ENCODE data around the gene NDP.
"Not testable (repeated sequence)": the region's sequence is repeated elsewhere in the genome, so short reads cannot be mapped to it uniquely, and the experiment has no call there.

The NDP gene

GRCh38 chrX:43969504-43970501 lies 3.4 kb downstream of the NDP start:
- no peak for DNase-seq

DNA sequence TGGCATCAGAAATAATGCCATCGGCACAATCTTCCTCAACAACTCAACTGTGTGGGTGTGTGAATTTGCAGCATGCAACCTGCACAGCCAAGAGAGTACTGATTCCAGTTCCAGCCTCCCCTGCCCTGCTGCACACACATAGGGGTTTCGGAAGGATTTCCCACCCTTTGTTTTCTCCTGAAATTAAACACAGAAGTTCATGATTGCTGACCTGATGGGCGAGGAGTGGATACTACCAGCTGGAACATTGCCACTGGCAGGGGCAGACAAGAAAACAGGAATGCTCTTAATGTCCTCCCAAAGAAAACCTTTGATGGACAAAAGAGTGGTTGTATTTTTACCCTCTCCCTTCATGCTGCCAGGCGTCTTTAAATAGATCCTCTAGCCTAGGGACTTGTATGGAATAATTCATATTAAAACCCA lies 4.8 kb downstream of the NDP start:
- DNase-seq: no peak

- no peak for DNase-seq
Measured at GRCh38 chrX:43964936-43965335, 8.3 kb downstream of the NDP start.

GRCh38 chrX:43963726-43964125 lies 9.5 kb downstream of the NDP start:
- DNase-seq: no peak

- no peak for DNase-seq
Measured at GRCh38 chrX:43962636-43963035, 10.6 kb downstream of the NDP start.

GRCh38 chrX:43961699-43962098 lies 11.5 kb downstream of the NDP start:
- DNase-seq: no peak

GRCh38 chrX:43958529-43958928 lies 14.7 kb downstream of the NDP start:
- no peak for DNase-seq

DNA sequence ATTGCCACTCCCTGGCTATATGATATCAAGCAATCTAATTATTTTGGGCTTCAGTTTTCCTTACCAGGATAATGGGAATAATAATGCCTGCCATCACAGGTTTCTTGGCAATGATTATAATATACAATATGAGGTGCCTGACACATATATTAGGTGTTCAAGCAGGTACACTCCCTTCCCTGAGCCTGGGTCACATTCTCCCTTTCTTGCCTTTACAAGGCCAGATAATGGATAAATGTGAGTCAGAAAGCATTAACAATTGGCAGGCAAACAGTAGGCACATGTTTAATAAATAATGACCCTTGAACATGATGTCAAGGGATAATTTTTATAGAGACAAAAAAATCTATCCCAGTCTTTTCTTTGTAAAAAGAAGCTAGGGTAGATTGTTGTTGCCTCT lies 17.2 kb downstream of the NDP start:
- DNase-seq: no peak

DNA sequence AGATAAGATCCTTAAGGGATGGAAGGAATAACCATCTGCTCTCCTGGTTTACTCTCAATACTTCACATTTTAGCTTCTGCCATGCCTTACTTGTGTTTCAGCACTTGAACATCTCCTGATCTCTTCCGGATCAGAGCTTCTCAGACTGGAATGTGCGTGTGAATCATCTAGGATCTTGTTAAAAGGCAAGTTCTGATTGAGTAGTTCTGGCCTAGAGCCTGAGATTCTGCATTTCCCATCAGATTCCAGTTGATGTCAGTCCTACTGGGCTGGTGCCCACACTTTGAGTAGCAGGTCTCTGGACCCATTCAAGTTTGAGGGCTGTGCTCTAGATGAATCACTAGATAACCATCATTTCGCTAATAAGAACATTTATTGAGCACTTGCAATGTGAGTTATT lies 20.0 kb downstream of the NDP start:
- DNase-seq: no peak

DNA sequence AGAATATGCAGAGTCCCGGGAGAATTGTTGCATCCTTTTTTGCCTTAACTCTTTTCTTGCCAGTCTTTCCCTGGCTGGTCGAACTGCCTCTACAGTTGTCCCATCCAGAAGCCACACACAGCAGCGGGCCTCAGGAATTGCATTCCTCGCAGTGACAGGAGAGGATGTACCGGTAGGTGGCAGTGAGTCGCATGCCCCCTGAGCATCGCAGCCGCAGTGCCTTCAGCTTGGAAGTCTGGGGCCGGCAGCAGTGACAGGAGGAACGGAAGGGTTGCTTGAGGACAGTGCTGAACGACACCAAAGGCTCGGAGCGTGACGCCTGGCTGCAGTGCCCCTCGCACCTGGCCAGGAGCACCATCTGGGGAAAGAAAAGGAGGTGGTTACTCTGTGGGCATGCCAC lies 23.5 kb downstream of the NDP start:
- peak; percentile 18 for DNase-seq

DNA sequence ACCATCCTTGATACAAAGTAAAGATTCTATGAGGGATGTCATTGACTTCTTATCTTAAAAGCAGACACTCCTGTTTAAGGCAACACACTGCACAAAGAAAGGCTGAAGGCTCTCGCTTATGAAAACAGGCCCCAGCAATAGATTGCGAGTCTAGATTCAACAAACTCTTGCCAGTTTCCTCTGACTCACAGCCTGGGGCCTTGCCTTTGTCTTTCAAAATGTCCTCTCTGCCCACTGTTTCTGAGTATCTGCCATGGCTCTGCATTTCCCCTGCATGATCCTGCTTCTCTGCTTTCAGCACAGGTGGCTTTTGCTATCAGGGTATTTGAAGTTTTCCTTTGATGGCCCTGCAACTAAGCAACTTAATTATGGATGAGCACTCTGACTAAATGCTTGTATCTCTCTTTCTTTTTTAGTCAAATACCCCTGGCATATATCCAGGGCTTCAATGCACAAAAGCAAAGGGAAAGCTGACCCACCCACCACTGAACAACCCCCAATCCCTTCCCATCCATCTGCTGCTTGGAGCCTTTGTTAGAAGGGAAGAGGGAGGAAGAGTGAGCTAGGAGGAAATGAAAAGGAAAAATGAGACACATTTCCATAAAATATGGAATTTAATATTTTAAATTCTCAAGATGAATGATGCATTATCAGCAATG lies 32.2 kb downstream of the NDP start:
- no peak for DNase-seq

DNA sequence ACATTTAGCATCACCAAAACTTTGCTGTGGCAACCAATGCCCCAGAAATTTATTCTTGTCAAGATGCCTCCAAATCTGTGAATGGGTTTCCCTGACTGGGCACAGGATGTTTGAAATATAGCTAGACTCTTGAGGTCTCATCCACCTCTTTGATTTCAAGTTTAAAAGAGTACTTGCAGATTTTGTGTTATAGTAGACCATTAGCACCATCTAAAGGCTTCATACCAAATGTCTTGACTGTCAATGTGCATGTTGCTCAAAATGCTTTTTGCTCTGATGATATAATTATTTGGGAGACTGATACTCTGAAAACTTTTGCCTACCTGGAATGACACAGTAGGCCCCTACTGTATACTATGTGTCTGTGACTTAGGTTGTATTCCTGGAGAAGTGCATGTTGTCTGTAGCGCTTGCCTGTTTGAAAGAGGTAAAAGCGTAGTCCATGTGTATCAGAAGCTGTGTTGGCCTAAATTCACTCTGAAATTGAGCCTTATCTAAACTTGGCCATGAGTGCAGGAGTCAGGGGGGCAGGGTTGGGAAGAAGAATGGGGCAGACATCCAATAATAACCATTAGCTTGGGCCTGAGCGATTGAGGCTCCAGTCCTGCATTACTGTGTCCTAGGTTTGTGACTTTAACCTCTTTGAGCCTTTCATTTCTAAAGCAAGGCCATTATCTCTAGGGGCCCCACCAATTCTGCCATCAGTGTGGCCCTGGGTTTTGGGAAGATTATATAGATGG lies 33.8 kb downstream of the NDP start:
- no peak for DNase-seq

DNA sequence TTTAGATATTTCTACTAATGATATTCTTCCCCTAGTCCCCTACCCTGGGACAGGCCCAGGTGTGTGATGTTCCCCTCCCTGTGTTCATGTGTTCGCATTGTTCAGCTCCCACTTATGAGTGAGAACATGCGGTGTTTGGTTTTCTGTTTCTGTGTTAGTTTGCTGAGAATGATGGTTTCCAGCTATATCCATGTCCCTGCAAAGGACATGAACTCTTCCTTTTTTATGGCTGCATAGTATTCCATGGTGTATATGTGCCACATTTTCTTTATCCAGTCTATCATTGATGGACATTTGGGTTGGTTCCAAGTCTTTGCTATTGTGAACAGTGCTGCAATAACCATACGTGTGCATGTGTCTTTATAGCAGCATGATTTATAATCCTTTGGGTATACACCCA lies 51.2 kb downstream of the NDP start:
- DNase-seq: not testable (repeated sequence)

DNA sequence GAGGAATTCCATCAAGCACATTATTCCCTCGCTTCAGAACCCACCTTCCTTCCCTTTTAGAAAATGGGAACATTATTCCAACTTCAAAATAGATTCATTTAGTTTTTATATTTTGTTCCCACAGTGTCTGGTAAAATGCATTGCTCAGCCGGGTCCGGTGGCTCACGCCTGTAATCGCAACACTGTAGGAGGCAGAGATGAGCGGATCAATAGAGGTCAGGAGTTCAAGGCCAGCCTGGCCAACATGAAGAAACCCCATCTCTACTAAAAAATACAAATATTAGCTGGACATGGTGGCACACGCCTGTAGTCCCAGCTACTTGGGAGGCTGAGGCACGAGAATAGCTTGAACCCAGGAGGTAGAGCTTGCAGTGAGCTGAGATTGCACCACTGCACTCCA lies 62.4 kb downstream of the NDP start:
- not testable (repeated sequence) for DNase-seq

DNA sequence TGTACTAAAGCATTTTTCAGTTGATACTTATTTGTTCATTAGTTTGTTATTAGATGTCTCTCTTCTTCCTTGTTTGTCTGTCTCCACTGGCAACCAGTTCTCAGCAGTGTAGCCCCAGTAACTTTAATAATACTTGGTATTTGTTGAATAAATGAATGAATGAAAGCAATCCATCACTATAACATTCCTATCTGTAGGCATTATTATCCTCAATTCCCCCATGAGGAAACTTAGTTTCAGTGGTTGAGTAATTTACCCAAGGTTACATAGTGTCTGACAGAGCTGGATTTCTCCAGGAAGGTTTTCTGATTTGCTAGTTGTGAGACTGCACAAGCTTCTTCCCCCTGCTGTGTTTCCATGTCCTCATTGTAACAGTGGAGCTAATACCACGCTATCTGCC lies 63.2 kb downstream of the NDP start:
- DNase-seq: no peak

GRCh38 chrX:43909141-43909540 lies 64.0 kb downstream of the NDP start:
- DNase-seq: no peak

GRCh38 chrX:43899878-43900815 lies 73.0 kb downstream of the NDP start:
- DNase-seq: no peak

Data from stimulated activated CD4-positive, alpha-beta T cell treated with anti-CD3 and anti-CD28 coated beads, Interleukin-12 subunit alpha, Interleukin-12 subunit beta, amount 100 ng/mL, for 4 hours (primary cell).